Renal pelvis (tissue), 4 donors: ENCODE results near the gene C5orf24. TPM values are rescaled to one million over a fixed set of nuclear protein-coding genes. Genes with fewer than 3 reads are reported as not detected.
A peak's percentile ranks its signal among the peaks of the same experiment; 100 is the strongest.

ENCODE experiments used
- DNase-seq: peaks from one replicate; pipeline ENCODE4 v3.0.0-alpha.2; 2013
- polyA plus RNA-seq, 3 donors: library from polyadenylated mRNA; unstranded; fragments of 120-200 nt; gene quantifications; one replicate each; pipeline ENCODE4 v1.2.1, GENCODE V29; 2013; ENCODE audit not compliant: insufficient read length in 3 of 3

The C5orf24 gene
- polyA plus RNA-seq, 3 donors = 78.1 to 106 (median 96.4) TPM

DNA sequence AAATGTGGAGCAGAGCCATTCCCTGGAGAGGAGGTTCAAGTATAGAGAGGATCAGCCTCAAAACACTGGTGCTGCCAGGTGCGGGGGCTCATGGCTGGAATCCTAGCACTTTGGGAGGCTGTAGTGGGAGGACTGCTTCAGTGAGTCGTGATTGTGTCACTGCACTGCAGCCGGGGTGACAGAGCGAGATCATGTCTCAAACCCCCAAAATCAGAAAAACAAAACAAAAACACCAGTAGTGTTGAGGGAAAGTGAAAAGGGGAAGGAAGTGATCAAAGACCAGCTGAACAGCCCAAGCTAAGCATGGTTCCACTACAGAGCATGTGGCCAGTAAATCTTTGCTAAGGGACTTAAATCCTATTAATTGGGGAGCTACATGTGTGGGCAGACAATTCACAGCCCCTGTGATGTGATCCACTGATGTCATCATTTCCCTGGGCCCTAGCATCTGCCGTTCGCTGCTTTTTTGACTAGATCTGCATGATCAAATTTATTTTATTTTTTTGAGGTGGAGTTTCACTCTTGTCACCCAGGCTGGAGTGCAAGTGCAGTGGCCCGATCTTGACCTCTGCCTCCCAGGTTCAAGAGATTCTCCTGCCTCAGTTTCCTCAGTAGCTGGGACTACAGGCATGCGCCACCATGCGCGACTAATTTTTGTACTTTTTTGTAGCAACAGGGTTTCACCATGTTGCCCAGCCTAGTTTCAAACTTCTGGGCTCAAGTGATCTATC is 56.5 kb downstream of the C5orf24 start:
- no peak for DNase-seq

GRCh38 chr5:134904610-134905245 is 59.0 kb downstream of the C5orf24 start, which contains the start of gene PCBD2:
Gene PCBD2, plus strand, starts transcription at chr5:134905131. Its CDS starts 9 bp downstream, at chr5:134905140.
- peak; percentile 89 for DNase-seq

GRCh38 chr5:134905246-134905996 is 59.7 kb downstream of the C5orf24 start:
- peak; percentile 82 for DNase-seq

DNA sequence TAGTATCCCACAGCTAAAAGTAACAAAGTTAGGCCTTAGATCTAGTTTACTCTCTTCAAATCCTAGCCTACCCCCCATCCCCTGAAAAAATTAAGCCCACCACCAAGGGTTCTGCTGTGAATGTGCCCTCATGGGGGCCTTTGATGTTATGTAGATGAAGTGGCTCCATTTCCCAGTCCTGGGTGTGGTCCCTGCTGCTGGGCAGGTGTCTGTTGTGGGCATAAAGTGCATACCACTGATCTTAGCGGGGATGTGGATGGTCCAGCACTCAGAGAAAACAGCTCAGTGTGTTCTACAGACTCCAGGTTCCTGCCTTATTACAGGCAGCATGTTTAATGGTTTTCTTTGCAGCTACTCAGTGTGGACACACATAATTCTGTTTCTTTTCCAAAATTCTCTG is 61.0 kb downstream of the C5orf24 start:
- no peak for DNase-seq

Other genes with a start within 250 kb of the C5orf24 start
- 10 to 100 TPM; 38.2 to 48.0 (median 40.0) TPM for gene SAR1B, start 213.1 kb upstream of the C5orf24 start, polyA plus RNA-seq
- 10 to 100 TPM; 19.4 to 21.8 (median 21.2) TPM for gene SEC24A, start 197.2 kb upstream of the C5orf24 start, polyA plus RNA-seq
- gene CAMLG, start 107.4 kb upstream of the C5orf24 start, polyA plus RNA-seq = 10 to 100 TPM; 59.3 to 60.3 (median 59.8) TPM
- 100 to 1,000 TPM in 1 of 3 donors, 10 to 100 TPM in 2; 73.8 to 101 (median 84.7) TPM for gene DDX46, start 87.2 kb upstream of the C5orf24 start, polyA plus RNA-seq
- 10 to 100 TPM; 73.8 to 88.1 (median 84.9) TPM for gene TXNDC15, start 28.4 kb downstream of the C5orf24 start, polyA plus RNA-seq
- gene PCBD2, start 59.2 kb downstream of the C5orf24 start, polyA plus RNA-seq = 10 to 100 TPM in 2 of 3 donors, 1 to 10 TPM in 1; 8.1 to 23.0 (median 16.5) TPM
- 1 to 10 TPM; 1.0 to 1.8 (median 1.5) TPM for gene CATSPER3, start 121.9 kb downstream of the C5orf24 start, polyA plus RNA-seq
- under 1 TPM in 1 of 3 donors, not detected in 2; 0.09 TPM for gene PITX1, start 188.3 kb downstream of the C5orf24 start, polyA plus RNA-seq